WTC11 (cell line): ENCODE measurements around the gene GALNT18. TPM values are rescaled to one million over a fixed set of nuclear protein-coding genes. Genes with fewer than 3 reads are reported as not detected.

ENCODE experiments used
- ATAC-seq: fragments of 200-7000 bp; cut with Tn5 transposase; 2 replicates; pipeline ENCODE4 v1.10.0; 2021; ENCODE audit warnings: mild to moderate bottlenecking, moderate library complexity
- CTCF ChIA-PET: fragments of 300-600 bp; sonication (Branson Sonifier 250); formaldehyde crosslinking; loops from one replicate; lab custom pipeline; 2021; ENCODE audit warnings: antibody characterized with exemption; lab: Charles Lee
- POLR2A ChIA-PET: fragments of 350-600 bp; sonication (Branson Sonifier 250); formaldehyde crosslinking; loops from one replicate; lab custom pipeline; 2021; ENCODE audit warnings: antibody characterized with exemption; lab: Charles Lee
- DNase-seq: peaks from one replicate; pipeline ENCODE4 v3.0.0; 2021; ENCODE audit warnings: low spot score
- H3K27ac Mint-ChIP-seq: 2 replicates; pipeline ENCODE4 v1.8.0; 2021; ENCODE audit warnings: mixed read lengths
- H3K27me3 Mint-ChIP-seq: 2 replicates; pipeline ENCODE4 v1.8.0; 2021; ENCODE audit warnings: low read depth, mild to moderate bottlenecking, moderate library complexity, mixed read lengths
- H3K36me3 Mint-ChIP-seq: 2 replicates; pipeline ENCODE4 v1.8.0; 2021; ENCODE audit warnings: mixed read lengths
- H3K4me1 Mint-ChIP-seq: 2 replicates; pipeline ENCODE4 v1.8.0; 2022; ENCODE audit warnings: mixed read lengths
- H3K4me3 Mint-ChIP-seq: 2 replicates; pipeline ENCODE4 v1.8.0; 2021; ENCODE audit warnings: mild to moderate bottlenecking, moderate library complexity, mixed read lengths
- H3K9me3 Mint-ChIP-seq: 2 replicates; pipeline ENCODE4 v1.8.0; 2021; ENCODE audit warnings: mixed read lengths
- ERG ChIP-seq: fragments of 250-450 bp; sonication (Bioruptor Pico); IDR thresholded peaks from 2 replicates; pipeline ENCODE4 v1.8.0; 2021; ENCODE audit warnings: mild to moderate bottlenecking
- HMGXB4 ChIP-seq: sonication (generic); formaldehyde crosslinking; IDR thresholded peaks from 2 replicates; pipeline ENCODE4 v1.8.1; 2023; ENCODE audit warnings: mild to moderate bottlenecking, moderate library complexity, missing genetic modification reagents
- JAZF1 ChIP-seq: fragments of 250-450 bp; sonication (Bioruptor Pico); IDR thresholded peaks from 2 replicates; pipeline ENCODE4 v1.9.0; 2021; ENCODE audit warnings: moderate library complexity, mild to moderate bottlenecking, inconsistent platforms
- NFATC4 ChIP-seq: fragments of 250-450 bp; sonication (Bioruptor Pico); IDR thresholded peaks from 2 replicates; pipeline ENCODE4 v1.9.0; 2021; ENCODE audit warnings: mild to moderate bottlenecking
- NFE2L1 ChIP-seq: sonication (generic); formaldehyde crosslinking; IDR thresholded peaks from 2 replicates; pipeline ENCODE4 v1.8.1; 2023; ENCODE audit warnings: missing genetic modification reagents
- NR2C2 ChIP-seq: sonication (generic); formaldehyde crosslinking; IDR thresholded peaks from 2 replicates; pipeline ENCODE4 v1.8.0; 2022; ENCODE audit warnings: mild to moderate bottlenecking, missing genetic modification reagents
- RELA ChIP-seq: sonication (generic); formaldehyde crosslinking; IDR thresholded peaks from 2 replicates; pipeline ENCODE4 v1.8.1; 2022; ENCODE audit warnings: missing genetic modification reagents, mild to moderate bottlenecking, borderline replicate concordance
- RORB ChIP-seq: fragments of 250-450 bp; sonication (Bioruptor Pico); IDR thresholded peaks from 2 replicates; pipeline ENCODE4 v1.9.0; 2021; ENCODE audit warnings: mild to moderate bottlenecking
- TP53 ChIP-seq: sonication (generic); formaldehyde crosslinking; IDR thresholded peaks from 2 replicates; pipeline ENCODE4 v1.8.1; 2023; ENCODE audit warnings: mild to moderate bottlenecking, missing genetic modification reagents
- ZNF423 ChIP-seq: fragments of 250-450 bp; sonication (Bioruptor Pico); IDR thresholded peaks from 2 replicates; pipeline ENCODE4 v2.1.2; 2022; ENCODE audit warnings: mild to moderate bottlenecking, moderate library complexity
- total RNA-seq: library from RNA; stranded (reverse); gene quantifications from 3 replicates; pipeline ENCODE4 v1.2.3, GENCODE V29; 2021
- TF ChIP-seq, protein P1 (sequence below): sonication (generic); formaldehyde crosslinking; IDR thresholded peaks from 2 replicates; pipeline ENCODE4 v1.8.1; 2022; ENCODE audit warnings: mild to moderate bottlenecking, moderate library complexity, missing genetic modification reagents
- TF ChIP-seq, protein P2 (sequence below): sonication (generic); formaldehyde crosslinking; IDR thresholded peaks from 2 replicates; pipeline ENCODE4 v1.8.1; 2023; ENCODE audit warnings: mild to moderate bottlenecking, missing genetic modification reagents, moderate library complexity
- TF ChIP-seq, protein P3 (sequence below): sonication (generic); formaldehyde crosslinking; IDR thresholded peaks from 2 replicates; pipeline ENCODE4 v1.8.0; 2023; ENCODE audit warnings: missing genetic modification reagents, mild to moderate bottlenecking, borderline replicate concordance
- TF ChIP-seq, protein P4 (sequence below): sonication (generic); formaldehyde crosslinking; IDR thresholded peaks from 2 replicates; pipeline ENCODE4 v1.8.1; 2023; ENCODE audit warnings: mild to moderate bottlenecking, missing genetic modification reagents
- TF ChIP-seq, protein P5 (sequence below): sonication (generic); formaldehyde crosslinking; IDR thresholded peaks from 2 replicates; pipeline ENCODE4 v1.8.1; 2022; ENCODE audit warnings: low read depth, missing genetic modification reagents, borderline replicate concordance

GALNT18 gene
- total RNA-seq, 1 experiment from 2014 or later = 5.0 TPM

GRCh38 chr11:11347592-11347991, 274.2 kb downstream of the GALNT18 start (continued):
- TF ChIP-seq, protein P1, sequence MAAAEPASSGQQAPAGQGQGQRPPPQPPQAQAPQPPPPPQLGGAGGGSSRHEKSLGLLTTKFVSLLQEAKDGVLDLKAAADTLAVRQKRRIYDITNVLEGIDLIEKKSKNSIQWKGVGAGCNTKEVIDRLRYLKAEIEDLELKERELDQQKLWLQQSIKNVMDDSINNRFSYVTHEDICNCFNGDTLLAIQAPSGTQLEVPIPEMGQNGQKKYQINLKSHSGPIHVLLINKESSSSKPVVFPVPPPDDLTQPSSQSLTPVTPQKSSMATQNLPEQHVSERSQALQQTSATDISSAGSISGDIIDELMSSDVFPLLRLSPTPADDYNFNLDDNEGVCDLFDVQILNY (CRISPR knock-in tag) = no peak
- TF ChIP-seq, protein P2, sequence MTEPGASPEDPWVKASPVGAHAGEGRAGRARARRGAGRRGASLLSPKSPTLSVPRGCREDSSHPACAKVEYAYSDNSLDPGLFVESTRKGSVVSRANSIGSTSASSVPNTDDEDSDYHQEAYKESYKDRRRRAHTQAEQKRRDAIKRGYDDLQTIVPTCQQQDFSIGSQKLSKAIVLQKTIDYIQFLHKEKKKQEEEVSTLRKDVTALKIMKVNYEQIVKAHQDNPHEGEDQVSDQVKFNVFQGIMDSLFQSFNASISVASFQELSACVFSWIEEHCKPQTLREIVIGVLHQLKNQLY = no peak
- no peak for TF ChIP-seq ERG
- TF ChIP-seq, protein P3, sequence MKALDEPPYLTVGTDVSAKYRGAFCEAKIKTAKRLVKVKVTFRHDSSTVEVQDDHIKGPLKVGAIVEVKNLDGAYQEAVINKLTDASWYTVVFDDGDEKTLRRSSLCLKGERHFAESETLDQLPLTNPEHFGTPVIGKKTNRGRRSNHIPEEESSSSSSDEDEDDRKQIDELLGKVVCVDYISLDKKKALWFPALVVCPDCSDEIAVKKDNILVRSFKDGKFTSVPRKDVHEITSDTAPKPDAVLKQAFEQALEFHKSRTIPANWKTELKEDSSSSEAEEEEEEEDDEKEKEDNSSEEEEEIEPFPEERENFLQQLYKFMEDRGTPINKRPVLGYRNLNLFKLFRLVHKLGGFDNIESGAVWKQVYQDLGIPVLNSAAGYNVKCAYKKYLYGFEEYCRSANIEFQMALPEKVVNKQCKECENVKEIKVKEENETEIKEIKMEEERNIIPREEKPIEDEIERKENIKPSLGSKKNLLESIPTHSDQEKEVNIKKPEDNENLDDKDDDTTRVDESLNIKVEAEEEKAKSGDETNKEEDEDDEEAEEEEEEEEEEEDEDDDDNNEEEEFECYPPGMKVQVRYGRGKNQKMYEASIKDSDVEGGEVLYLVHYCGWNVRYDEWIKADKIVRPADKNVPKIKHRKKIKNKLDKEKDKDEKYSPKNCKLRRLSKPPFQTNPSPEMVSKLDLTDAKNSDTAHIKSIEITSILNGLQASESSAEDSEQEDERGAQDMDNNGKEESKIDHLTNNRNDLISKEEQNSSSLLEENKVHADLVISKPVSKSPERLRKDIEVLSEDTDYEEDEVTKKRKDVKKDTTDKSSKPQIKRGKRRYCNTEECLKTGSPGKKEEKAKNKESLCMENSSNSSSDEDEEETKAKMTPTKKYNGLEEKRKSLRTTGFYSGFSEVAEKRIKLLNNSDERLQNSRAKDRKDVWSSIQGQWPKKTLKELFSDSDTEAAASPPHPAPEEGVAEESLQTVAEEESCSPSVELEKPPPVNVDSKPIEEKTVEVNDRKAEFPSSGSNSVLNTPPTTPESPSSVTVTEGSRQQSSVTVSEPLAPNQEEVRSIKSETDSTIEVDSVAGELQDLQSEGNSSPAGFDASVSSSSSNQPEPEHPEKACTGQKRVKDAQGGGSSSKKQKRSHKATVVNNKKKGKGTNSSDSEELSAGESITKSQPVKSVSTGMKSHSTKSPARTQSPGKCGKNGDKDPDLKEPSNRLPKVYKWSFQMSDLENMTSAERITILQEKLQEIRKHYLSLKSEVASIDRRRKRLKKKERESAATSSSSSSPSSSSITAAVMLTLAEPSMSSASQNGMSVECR (CRISPR knock-in tag) = no peak
- TF ChIP-seq, all 79 proteins: peak for 0

- no peak overlapping the region for H3K4me3 Mint-ChIP-seq
- no peaks in the 10 kb centered on the region for H3K27me3 Mint-ChIP-seq
- H3K27ac Mint-ChIP-seq = no peak overlapping the region
- H3K4me1 Mint-ChIP-seq = no peaks in the 10 kb centered on the region
- POLR2A ChIA-PET = no interaction called here
- CTCF ChIA-PET = interaction anchor here (1.3 to 1.4 kb wide), 2 partner anchors 14 to 318 kb away, joined by 4 read pairs; no protein-coding TSS in a partner anchor
- DNase-seq = no peak
- no peaks in the 10 kb centered on the region for H3K36me3 Mint-ChIP-seq
- H3K9me3 Mint-ChIP-seq = no peaks in the 10 kb centered on the region
- ATAC-seq = no peak
- TF ChIP-seq ZNF423 (CRISPR knock-in tag) (no peak), NR2C2 (no peak), HMGXB4 (CRISPR knock-in tag) (no peak), NFATC4 (no peak), NFE2L1 (CRISPR knock-in tag) (no peak), JAZF1 (CRISPR knock-in tag) (no peak), RORB (no peak), TP53 (CRISPR knock-in tag) (no peak), RELA (CRISPR knock-in tag) (no peak)
- TF ChIP-seq, protein P3 (CRISPR knock-in tag) = no peak
- TF ChIP-seq, protein P4, sequence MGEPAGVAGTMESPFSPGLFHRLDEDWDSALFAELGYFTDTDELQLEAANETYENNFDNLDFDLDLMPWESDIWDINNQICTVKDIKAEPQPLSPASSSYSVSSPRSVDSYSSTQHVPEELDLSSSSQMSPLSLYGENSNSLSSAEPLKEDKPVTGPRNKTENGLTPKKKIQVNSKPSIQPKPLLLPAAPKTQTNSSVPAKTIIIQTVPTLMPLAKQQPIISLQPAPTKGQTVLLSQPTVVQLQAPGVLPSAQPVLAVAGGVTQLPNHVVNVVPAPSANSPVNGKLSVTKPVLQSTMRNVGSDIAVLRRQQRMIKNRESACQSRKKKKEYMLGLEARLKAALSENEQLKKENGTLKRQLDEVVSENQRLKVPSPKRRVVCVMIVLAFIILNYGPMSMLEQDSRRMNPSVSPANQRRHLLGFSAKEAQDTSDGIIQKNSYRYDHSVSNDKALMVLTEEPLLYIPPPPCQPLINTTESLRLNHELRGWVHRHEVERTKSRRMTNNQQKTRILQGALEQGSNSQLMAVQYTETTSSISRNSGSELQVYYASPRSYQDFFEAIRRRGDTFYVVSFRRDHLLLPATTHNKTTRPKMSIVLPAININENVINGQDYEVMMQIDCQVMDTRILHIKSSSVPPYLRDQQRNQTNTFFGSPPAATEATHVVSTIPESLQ = no peak
- TF ChIP-seq, protein P5, sequence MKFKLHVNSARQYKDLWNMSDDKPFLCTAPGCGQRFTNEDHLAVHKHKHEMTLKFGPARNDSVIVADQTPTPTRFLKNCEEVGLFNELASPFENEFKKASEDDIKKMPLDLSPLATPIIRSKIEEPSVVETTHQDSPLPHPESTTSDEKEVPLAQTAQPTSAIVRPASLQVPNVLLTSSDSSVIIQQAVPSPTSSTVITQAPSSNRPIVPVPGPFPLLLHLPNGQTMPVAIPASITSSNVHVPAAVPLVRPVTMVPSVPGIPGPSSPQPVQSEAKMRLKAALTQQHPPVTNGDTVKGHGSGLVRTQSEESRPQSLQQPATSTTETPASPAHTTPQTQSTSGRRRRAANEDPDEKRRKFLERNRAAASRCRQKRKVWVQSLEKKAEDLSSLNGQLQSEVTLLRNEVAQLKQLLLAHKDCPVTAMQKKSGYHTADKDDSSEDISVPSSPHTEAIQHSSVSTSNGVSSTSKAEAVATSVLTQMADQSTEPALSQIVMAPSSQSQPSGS (CRISPR knock-in tag) = no peak
Measured at GRCh38 chr11:11346303-11346702, 275.5 kb downstream of the GALNT18 start.
